ENCODE measurements around the gene ARVCF.

ARVCF gene

DNA sequence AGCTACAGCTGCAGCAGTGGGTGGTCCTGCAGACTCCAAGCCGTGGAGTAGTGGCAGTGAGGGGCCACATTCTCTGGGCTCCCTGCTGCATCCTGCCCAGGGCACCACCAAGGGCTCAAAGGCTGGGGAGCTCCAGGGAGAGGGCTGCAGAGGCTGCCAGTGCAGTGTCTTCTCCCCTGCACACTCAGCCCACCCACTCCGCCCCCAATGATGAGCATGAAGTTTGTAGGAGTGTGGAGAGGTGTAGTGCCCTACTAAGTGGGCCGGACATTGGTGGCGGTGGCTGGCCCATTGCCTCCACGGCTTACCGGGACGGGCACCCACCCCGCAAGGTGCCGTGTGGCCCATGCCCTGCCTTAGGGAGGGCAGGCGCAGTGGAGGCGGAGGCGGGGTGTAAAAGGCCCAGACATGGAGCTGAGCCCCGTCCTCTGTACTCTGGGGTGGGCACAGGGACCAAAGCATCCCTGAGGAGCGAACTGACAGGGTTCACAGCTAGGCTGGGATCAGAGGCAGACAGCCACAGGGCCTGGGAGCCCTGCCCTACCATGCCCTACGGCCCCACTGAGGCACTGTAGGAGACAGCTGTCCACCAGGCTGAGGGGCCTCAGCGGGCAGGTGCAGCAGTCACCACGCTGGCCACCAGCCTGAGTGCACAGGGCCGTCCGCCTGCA, 18.9 kb downstream of the ARVCF start:
- no peaks in the 10 kb centered on the region for H3K9me3 ChIP-seq (ENCODE audit: control insufficient read depth, insufficient read depth, low read length)
- no peak overlapping the region for H3K9ac ChIP-seq (ENCODE audit: low read depth, low read length)
- H3K4me1 ChIP-seq (ENCODE audit: control insufficient read depth, insufficient read depth, low read length): peaks cover 7% of the 10 kb centered on the region
- H3K36me3 ChIP-seq (ENCODE audit: control insufficient read depth, insufficient read depth, low read length): no peaks in the 10 kb centered on the region
- no peak overlapping the region for H3K4me3 ChIP-seq (ENCODE audit: low read depth, low read length)
- no peaks in the 10 kb centered on the region for H3K27me3 ChIP-seq (ENCODE audit: control insufficient read depth, insufficient read depth, low read length)

DNA sequence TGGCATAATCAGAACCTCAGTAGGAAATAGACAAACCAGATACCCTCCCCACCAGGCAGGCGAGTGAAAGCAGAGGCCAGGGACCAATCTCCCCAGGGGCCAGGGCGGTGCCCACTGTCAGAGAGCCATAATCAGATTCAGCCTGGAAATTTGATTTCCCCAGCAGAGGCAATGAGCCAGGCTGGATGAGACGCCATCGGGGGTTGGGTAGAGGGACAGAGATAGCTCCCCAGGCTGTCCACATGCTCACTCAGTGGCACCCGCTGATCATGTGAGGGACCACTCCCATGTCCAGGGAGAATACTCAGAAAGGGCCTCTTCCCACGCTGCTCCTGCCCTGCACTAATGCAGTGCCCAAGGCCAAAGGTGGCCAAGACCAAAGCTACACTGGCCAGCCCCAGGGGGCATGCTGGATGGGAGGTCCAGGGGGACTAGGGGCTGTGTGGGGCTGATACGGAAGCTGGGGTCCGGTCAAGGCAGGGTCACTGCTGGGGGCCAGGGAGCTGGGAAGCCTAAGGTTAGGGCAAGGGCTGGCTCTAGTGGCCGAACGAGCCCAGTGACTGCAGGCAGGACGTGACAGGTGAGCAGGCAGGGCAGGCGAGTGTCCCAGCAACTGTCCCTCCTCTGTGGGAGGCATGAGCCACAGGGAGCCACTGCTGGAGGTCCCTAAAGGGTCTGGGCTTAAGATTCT, 19.8 kb downstream of the ARVCF start:
- H3K36me3 ChIP-seq (ENCODE audit: control insufficient read depth, insufficient read depth, low read length): no peaks in the 10 kb centered on the region
- H3K4me1 ChIP-seq (ENCODE audit: control insufficient read depth, insufficient read depth, low read length): peaks cover 7% of the 10 kb centered on the region
- no peaks in the 10 kb centered on the region for H3K9me3 ChIP-seq (ENCODE audit: control insufficient read depth, insufficient read depth, low read length)
- no peaks in the 10 kb centered on the region for H3K27me3 ChIP-seq (ENCODE audit: control insufficient read depth, insufficient read depth, low read length)
- no peak overlapping the region for H3K4me3 ChIP-seq (ENCODE audit: low read depth, low read length)
- no peak overlapping the region for H3K9ac ChIP-seq (ENCODE audit: low read depth, low read length)

DNA sequence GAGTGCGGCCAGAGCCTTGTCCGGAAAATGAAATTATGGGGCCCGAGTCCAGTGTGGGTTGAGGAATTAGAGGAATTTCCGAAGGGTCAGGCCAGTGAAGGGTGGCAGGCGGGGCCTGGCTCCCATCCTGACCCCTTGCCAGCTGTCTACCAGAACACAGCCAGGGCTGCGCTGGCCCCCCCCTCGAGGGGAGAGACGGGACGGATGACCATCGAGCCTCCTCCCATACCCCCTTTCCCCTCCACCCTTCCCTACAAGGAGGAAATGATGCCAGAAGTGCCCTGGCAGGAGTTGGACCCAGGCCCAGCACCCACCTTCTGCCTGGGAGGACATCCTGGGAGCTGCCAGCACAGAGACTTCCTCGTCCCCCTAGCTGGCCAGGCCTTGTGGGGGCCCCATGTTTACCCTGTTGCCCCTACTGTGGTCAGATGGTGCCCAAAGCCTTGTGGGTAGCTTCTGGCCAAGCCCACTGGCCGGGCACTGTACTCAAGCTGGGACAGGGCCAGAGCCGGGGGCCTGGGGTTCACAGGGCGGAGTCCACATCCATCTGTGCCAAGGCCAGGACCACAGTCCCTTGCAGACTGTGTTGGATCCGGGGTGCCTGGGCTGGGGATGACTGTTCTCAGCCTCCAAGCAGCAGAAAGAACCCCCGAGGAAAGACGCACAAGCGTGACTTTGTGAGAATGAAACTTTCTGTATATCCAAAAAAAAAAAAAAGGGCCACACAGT, 20.8 kb downstream of the ARVCF start:
- Histone ChIP-seq H3K4me3 (ENCODE audit: low read depth, low read length) (no peak overlapping the region), H3K27me3 (ENCODE audit: control insufficient read depth, insufficient read depth, low read length) (no peaks in the 10 kb centered on the region), H3K9me3 (ENCODE audit: control insufficient read depth, insufficient read depth, low read length) (no peaks in the 10 kb centered on the region), H3K36me3 (ENCODE audit: control insufficient read depth, insufficient read depth, low read length) (no peaks in the 10 kb centered on the region), H3K9ac (ENCODE audit: low read depth, low read length) (no peak overlapping the region), H3K4me1 (ENCODE audit: control insufficient read depth, insufficient read depth, low read length) (peaks cover 7% of the 10 kb centered on the region)

DNA sequence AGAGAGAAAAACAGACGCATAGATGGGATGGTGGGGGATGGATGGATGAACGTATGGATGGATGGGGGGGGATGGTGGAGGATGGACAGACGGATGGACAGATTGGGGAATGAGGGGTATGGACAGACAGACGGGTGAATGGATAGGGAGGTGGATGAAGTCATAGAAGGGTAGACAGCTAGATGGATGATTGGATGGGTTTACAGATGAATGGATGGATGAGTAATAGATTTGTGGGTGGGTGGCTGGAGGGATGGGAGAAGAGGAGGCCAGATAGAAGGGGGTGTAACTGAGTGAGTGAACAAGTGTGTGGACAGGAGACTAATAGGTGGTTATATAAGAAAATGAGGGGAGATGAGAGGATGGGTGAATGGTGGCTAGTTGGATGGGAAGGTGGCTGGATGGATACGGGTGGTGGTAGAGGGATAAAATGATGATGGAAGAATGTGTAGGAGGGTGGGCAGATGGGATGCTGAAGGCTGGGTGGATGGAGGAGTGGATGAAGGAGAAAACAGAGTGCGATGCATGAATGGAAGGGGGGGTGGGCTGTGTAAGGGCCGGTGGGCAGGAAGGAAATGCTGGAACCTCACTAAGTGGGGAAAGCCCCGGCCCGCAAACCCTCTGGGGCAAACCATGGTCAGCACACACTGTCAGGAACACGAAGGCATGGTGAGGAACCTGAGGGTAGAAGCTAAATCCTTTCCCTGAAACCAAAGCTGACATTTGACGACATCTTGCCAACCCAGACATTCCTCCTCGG, 21.6 kb downstream of the ARVCF start:
- Histone ChIP-seq H3K27me3 (ENCODE audit: control insufficient read depth, insufficient read depth, low read length) (no peaks in the 10 kb centered on the region), H3K9ac (ENCODE audit: low read depth, low read length) (no peak overlapping the region), H3K4me3 (ENCODE audit: low read depth, low read length) (no peak overlapping the region), H3K36me3 (ENCODE audit: control insufficient read depth, insufficient read depth, low read length) (no peaks in the 10 kb centered on the region), H3K4me1 (ENCODE audit: control insufficient read depth, insufficient read depth, low read length) (peaks cover 6% of the 10 kb centered on the region), H3K9me3 (ENCODE audit: control insufficient read depth, insufficient read depth, low read length) (no peaks in the 10 kb centered on the region)

DNA sequence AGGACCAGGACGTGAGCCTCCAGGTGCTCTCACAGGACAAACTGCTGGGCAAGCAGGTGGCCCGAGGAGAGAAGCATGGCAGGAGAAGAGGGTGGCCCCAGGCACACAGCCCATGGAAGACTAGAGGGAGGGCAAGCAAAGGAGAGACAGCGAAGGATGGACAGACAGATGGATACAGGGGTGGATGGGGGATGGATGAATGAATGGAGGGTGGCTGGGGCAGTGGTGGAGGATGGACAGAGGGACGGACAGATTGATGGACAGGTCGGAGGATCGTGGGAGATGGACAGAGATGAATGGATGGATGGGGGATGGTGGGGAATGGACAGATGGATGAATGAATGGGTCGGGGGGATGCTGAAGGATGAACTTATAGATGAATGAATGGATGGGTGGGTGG, 22.7 kb downstream of the ARVCF start:
- H3K36me3 ChIP-seq (ENCODE audit: control insufficient read depth, insufficient read depth, low read length): no peaks in the 10 kb centered on the region
- no peak overlapping the region for H3K9ac ChIP-seq (ENCODE audit: low read depth, low read length)
- no peaks in the 10 kb centered on the region for H3K27me3 ChIP-seq (ENCODE audit: control insufficient read depth, insufficient read depth, low read length)
- peaks cover 2% of the 10 kb centered on the region for H3K4me1 ChIP-seq (ENCODE audit: control insufficient read depth, insufficient read depth, low read length)
- no peaks in the 10 kb centered on the region for H3K9me3 ChIP-seq (ENCODE audit: control insufficient read depth, insufficient read depth, low read length)
- H3K4me3 ChIP-seq (ENCODE audit: low read depth, low read length): no peak overlapping the region

DNA sequence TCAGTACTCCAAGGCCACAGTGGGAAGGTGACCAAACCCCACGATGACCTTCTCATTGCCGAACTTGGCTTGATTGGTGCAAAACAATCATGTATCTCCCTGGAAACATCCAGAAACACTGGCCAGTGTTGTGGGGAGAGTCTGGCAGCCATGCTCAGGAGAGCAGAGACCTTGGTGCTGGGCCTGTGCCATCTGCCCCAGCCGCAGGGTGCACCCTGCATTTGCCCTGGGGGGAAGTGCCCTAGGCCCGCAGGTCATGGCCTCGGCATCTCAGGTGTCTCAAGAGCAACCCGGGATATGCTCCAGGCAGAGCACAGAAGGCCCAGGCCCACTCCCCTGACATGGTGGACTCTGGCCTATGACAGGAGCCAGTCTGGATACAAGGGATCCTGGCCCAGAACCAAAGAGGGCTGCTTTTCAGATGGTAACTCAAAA, 23.7 kb downstream of the ARVCF start:
- Histone ChIP-seq H3K36me3 (ENCODE audit: control insufficient read depth, insufficient read depth, low read length) (no peaks in the 10 kb centered on the region), H3K9ac (ENCODE audit: low read depth, low read length) (no peak overlapping the region), H3K4me3 (ENCODE audit: low read depth, low read length) (no peak overlapping the region), H3K27me3 (ENCODE audit: control insufficient read depth, insufficient read depth, low read length) (no peaks in the 10 kb centered on the region), H3K9me3 (ENCODE audit: control insufficient read depth, insufficient read depth, low read length) (no peaks in the 10 kb centered on the region), H3K4me1 (ENCODE audit: control insufficient read depth, insufficient read depth, low read length) (no peaks in the 10 kb centered on the region)

DNA sequence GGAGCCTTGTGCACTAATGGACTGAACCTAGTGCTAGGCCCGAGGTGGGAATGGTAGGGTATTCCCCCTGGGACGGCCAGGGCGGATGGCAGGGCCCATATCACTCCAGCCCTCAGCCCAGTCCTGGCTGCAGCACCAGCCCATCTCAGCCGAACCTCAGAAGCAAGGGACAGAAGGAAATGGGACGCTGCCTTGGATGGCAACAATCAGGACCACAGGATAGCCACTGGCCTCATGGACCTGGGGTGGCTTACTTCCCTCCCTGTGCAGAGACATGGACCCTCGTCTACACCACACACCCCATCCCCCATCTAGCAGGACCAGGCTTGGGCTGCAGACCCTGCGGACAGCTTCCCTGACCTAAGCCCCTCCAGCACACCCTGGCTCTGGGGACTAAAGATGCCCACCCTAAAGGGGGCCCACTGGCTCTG, 24.1 kb downstream of the ARVCF start:
- no peaks in the 10 kb centered on the region for H3K4me1 ChIP-seq (ENCODE audit: control insufficient read depth, insufficient read depth, low read length)
- no peak overlapping the region for H3K9ac ChIP-seq (ENCODE audit: low read depth, low read length)
- H3K4me3 ChIP-seq (ENCODE audit: low read depth, low read length): no peak overlapping the region
- no peaks in the 10 kb centered on the region for H3K36me3 ChIP-seq (ENCODE audit: control insufficient read depth, insufficient read depth, low read length)
- H3K9me3 ChIP-seq (ENCODE audit: control insufficient read depth, insufficient read depth, low read length): no peaks in the 10 kb centered on the region
- no peaks in the 10 kb centered on the region for H3K27me3 ChIP-seq (ENCODE audit: control insufficient read depth, insufficient read depth, low read length)

DNA sequence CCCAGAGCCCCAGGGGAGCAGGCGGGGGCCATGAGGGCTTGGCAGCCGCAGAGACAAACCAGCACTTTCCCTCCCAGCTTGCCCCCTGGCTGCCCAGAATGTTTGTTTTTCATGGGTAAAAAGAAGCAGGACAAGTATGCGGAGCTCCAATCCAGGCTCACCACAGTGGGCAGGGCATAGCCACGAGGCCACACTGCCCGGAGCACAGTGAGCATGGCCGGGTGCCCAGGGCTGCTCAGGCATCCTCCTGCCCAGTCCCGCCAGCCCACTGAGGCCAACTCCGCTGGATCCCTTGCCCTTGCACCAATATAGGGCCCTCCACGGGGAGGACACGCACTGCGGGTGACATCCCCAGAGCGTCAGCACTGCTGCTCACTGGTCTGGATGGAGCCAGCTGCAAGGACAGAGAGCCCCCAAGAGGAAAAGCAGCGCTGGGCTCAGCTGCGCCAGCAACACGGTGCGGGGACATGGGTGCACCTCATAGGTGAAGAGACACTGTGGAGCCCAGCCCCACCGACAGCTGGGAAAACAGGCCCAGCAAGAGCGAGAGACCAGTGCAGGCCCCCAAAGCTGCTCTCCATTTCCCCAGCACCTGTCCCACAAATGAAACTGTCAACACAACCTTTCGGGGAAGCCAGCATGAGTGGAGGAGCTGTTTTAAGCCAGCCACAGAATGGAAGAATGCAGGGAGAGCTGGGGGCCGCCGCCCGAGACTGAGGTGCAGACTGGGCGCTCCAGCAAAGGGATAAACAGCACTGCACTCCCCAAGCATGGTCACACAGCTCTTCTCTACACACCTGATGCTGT, 24.8 kb downstream of the ARVCF start:
- H3K4me1 ChIP-seq (ENCODE audit: control insufficient read depth, insufficient read depth, low read length): no peaks in the 10 kb centered on the region
- H3K4me3 ChIP-seq (ENCODE audit: low read depth, low read length): no peak overlapping the region
- no peaks in the 10 kb centered on the region for H3K27me3 ChIP-seq (ENCODE audit: control insufficient read depth, insufficient read depth, low read length)
- H3K9me3 ChIP-seq (ENCODE audit: control insufficient read depth, insufficient read depth, low read length): no peaks in the 10 kb centered on the region
- H3K9ac ChIP-seq (ENCODE audit: low read depth, low read length): no peak overlapping the region
- H3K36me3 ChIP-seq (ENCODE audit: control insufficient read depth, insufficient read depth, low read length): no peaks in the 10 kb centered on the region

DNA sequence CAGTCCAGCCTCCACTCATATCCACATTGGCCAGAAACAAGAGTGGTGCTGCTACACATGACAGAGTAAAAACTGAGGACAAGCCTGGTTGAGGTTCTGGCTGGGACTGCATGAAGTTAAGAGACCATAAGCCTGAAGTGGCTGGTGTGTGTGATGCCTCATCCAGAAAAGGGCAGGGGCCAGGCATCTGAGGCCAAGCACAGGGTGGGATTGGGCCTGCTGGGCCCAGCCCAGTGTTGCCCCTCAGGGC, 25.3 kb downstream of the ARVCF start:
- Histone ChIP-seq H3K9me3 (ENCODE audit: control insufficient read depth, insufficient read depth, low read length) (no peaks in the 10 kb centered on the region), H3K27me3 (ENCODE audit: control insufficient read depth, insufficient read depth, low read length) (no peaks in the 10 kb centered on the region), H3K36me3 (ENCODE audit: control insufficient read depth, insufficient read depth, low read length) (no peaks in the 10 kb centered on the region), H3K9ac (ENCODE audit: low read depth, low read length) (no peak overlapping the region), H3K4me3 (ENCODE audit: low read depth, low read length) (no peak overlapping the region), H3K4me1 (ENCODE audit: control insufficient read depth, insufficient read depth, low read length) (no peaks in the 10 kb centered on the region)

DNA sequence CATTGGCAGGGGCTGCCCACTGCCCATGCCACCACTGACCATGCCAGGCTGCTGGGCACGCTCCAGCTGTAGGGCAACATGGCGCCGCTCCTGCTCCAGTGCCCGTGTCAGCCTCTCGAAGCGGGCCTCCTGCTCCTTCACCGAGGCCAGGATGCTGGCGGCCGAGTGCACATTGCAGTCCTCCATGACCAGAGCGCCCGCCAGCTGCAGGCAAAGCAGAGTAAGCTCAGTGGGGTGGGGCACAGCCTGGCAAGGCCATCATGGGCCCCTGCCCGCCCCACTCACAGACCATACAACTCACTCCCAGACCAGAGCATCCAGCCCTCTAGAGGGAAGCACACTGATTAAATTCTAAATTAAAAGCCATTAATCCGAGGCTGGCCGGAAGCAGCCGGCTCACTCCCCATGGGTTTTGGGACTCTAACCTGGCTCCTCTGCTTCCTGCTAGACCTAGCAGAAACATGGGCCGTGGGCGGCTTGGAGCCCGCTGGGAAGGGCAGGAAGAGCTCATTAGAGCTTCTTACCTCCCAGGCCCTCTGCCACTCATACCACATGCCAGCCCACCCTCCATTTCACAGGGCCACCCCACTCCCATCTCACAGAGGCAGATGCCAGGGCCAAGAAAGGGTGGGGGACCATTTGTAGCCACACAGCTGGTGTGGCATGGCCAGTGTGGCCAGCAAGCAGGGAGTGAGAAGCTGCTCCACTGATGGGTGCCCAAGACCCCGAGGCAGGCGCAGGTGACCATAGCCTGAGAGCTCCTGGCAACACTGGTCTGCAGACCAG, 25.8 kb downstream of the ARVCF start:
- Histone ChIP-seq H3K27me3 (ENCODE audit: control insufficient read depth, insufficient read depth, low read length) (no peaks in the 10 kb centered on the region), H3K4me3 (ENCODE audit: low read depth, low read length) (no peak overlapping the region), H3K36me3 (ENCODE audit: control insufficient read depth, insufficient read depth, low read length) (peaks cover 3% of the 10 kb centered on the region), H3K9ac (ENCODE audit: low read depth, low read length) (no peak overlapping the region), H3K9me3 (ENCODE audit: control insufficient read depth, insufficient read depth, low read length) (no peaks in the 10 kb centered on the region), H3K4me1 (ENCODE audit: control insufficient read depth, insufficient read depth, low read length) (peaks cover 4% of the 10 kb centered on the region)
